Stimulated activated CD8-positive, alpha-beta memory T cell treated with anti-CD3 and anti-CD28 coated beads, Interleukin-12 subunit alpha, Interleukin-12 subunit beta, amount 100 ng/mL, for 4 hours (primary cell): ENCODE measurements around the gene RPS19.
"Not testable (repeated sequence)": the region's sequence is repeated elsewhere in the genome, so short reads cannot be mapped to it uniquely, and the experiment has no call there.

Experiments
- DNase-seq: peaks from one replicate; pipeline ENCODE4 v3.0.0-alpha.2; 2020; ENCODE audit warnings: low read depth

Gene RPS19

GRCh38 chr19:41860419-41861115 is 512 bp downstream of the RPS19 start:
- DNase-seq: no peak

- no peak for DNase-seq
These were observed 1.2 kb downstream of the RPS19 start for GRCh38 chr19:41861116-41861768.

GRCh38 chr19:41861846-41862245 is 1.8 kb downstream of the RPS19 start:
- no peak for DNase-seq

- DNase-seq: no peak
These were observed 2.5 kb downstream of the RPS19 start for GRCh38 chr19:41862445-41862986.

- no peak for DNase-seq
These were observed 3.3 kb downstream of the RPS19 start for GRCh38 chr19:41863209-41863931.

- no peak for DNase-seq
These were observed 4.3 kb downstream of the RPS19 start for GRCh38 chr19:41864374-41864773.

GRCh38 chr19:41866284-41866683 is 6.2 kb downstream of the RPS19 start:
- DNase-seq: no peak

GRCh38 chr19:41868120-41868988 is 8.3 kb downstream of the RPS19 start:
- no peak for DNase-seq

- no peak for DNase-seq
These were observed 8.9 kb downstream of the RPS19 start for GRCh38 chr19:41868989-41869300.

GRCh38 chr19:41869374-41869955 is 9.4 kb downstream of the RPS19 start:
- no peak for DNase-seq

- no peak for DNase-seq
These were observed 10.4 kb downstream of the RPS19 start for GRCh38 chr19:41870401-41870873.

- DNase-seq: no peak
These were observed 11.7 kb downstream of the RPS19 start for GRCh38 chr19:41871573-41872383.

GRCh38 chr19:41872384-41872774 is 12.3 kb downstream of the RPS19 start:
- no peak for DNase-seq

GRCh38 chr19:41872775-41873647 is 13.0 kb downstream of the RPS19 start:
- no peak for DNase-seq

GRCh38 chr19:41875973-41876372 is 15.9 kb downstream of the RPS19 start:
- not testable (repeated sequence) for DNase-seq

- no peak for DNase-seq
These were observed 17.1 kb downstream of the RPS19 start, which contains the start of gene CD79A for GRCh38 chr19:41876847-41877832. CD79A (plus strand) TSS chr19:41877279; CDS start chr19:41877305, 26 bp downstream.

- DNase-seq: no peak
These were observed 18.2 kb downstream of the RPS19 start for GRCh38 chr19:41877916-41878905.
